Measurements from ENCODE around the gene B3GNT2. TPM values are rescaled to one million over a fixed set of nuclear protein-coding genes. Genes with fewer than 3 reads are reported as not detected.
"Not testable (repeated sequence)": the region's sequence is repeated elsewhere in the genome, so short reads cannot be mapped to it uniquely, and the experiment has no call there.

The B3GNT2 gene
- total RNA-seq, 1 donor from 2014 or later: 44.2 TPM

- no peak for DNase-seq (ENCODE audit: low read depth)
Observed at GRCh38 chr2:62185475-62186155, 10.3 kb upstream of the B3GNT2 start.

DNA sequence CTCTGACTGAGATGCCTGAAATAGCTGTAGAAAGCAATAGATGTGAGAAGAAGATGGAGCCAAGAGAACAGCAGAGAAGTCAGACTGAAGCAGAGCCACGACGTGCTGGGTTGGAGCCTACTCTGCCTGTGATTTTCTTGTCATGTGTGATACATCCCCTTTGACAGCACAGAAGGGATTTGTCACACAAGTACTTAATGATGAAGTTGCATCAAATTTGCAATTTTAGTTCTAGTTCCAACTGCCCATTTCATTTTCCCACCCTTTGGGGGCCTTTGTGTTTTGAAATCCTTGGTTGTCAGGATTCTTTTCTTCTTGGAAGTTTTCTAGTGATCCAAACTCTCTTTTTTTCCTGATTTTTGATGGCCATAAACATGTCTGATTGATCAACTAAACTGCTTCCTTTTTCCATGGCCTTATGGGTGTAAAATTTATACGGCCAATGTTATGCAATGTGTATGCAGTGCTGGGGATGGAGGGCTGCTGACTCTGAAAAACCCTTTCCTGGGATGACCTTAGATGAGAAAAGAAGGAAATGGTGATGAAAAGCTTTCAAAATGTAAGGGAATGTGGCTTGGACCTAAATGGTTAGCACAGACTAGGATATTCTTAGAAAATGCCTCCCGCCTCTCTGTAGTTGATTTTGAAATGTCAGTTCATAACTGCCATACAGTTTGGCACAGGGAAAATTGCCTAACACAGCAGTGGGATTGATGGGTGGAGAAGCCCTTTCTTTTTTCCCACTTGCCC, 9.6 kb upstream of the B3GNT2 start:
- DNase-seq (ENCODE audit: low read depth): no peak

DNA sequence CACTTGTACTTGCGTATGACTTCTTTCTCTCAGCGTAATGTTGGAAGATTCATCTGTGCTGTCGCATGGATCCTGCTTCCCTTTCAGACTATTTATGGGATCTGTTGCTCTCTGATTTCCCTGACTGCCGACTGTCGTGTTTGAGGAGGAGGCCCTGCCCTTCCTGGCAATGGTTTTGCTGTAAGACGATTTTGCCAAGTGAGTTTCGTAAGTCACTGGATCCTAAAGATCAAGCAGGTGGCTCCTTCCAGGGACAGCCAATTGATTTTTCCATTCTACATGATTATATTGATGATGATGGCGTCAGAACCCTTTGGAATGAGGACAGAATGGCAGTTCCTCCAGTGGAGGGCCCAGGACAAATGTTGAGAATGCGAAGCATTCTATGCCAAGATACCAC, 8.7 kb upstream of the B3GNT2 start:
- no peak for DNase-seq (ENCODE audit: low read depth)

DNA sequence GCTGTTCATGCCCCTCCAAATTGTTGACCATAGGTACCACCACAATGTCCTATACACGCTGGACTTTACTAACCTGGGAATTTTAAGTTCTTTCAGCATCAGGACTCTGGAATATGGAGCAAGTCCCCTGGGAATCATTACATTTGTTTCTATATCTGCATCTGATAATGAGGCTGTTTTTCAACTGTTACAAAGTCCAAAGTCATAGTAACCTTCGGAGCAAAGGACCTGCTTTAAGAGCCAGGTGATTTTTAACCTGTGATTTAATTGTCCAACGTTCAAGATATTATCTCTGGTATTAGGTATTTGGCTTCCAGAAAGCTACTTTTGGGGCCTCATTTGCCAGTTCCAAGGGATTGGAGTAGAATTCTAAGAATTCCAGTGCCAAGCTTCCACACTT, 7.5 kb upstream of the B3GNT2 start:
- no peak for DNase-seq (ENCODE audit: low read depth)

- DNase-seq (ENCODE audit: low read depth): no peak
Observed at GRCh38 chr2:62189196-62189595, 6.7 kb upstream of the B3GNT2 start.

DNA sequence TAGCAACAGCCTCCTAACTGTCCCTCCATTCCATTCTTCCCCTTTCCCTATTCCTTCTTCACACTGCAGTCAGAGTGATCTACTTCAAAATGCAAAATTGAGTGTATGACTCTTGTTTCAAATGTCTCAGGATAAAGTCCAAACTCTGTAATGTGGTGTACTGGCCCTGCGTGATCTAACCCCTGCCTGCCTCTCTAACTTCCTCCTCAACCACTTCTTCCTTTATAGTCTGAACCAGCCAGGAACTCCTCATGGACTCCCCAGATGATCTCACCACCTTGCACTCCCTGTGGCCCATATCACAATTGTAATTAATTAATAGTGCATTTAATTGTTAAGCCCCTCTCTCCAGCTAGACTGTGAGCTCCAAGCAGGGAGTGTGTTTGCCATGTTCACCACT, 3.1 kb upstream of the B3GNT2 start:
- DNase-seq (ENCODE audit: low read depth): no peak

GRCh38 chr2:62194558-62195420, 1.1 kb upstream of the B3GNT2 start:
- DNase-seq (ENCODE audit: low read depth): no peak

GRCh38 chr2:62196278-62196901, 475 bp downstream of the B3GNT2 start:
- DNase-seq (ENCODE audit: low read depth): no peak

DNA sequence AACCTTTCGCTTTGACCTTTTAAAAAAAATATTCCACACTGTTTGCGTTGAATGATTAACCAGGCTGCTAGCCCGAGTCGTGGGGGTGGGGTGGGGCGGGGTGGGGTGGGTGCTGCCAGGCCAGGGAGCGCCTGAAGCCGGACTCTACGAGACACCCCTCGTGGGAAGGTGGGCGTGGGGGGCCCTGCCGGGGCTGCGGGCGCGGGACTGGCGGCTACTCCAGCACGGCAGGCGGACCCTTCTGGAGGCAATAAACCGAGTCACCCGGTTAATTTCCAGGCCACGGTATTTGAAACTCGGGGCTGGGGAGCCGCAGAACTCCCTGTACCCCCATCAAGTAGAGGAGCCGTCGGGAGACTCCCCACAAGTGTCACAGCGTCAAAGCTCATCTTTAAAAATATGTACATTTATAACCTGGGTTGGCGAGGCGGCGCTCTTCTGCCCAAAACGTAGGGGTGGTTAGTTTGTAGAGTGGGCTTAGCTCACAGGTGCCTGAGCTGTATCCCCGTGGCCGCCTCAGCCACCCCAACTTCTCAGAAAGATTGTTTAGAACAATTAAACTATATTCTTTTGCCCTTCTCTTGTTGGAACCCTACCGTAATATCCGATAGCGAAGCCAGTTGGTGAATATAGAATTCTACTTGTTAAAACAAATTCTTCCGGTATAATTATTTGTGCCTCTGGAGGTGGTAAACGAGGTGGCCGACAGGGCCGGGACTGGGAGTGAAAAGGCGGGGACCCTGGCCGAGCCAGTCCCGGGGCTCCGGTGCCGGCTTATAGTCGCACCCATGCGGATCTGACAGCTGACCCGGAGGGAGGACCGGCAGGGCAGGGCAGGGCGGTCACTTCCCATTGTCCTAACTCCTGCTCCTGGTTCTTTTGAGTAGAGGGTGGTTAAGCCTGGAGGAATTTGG, 1.4 kb downstream of the B3GNT2 start:
- DNase-seq (ENCODE audit: low read depth): no peak

GRCh38 chr2:62197925-62198633, 2.2 kb downstream of the B3GNT2 start:
- no peak for DNase-seq (ENCODE audit: low read depth)

DNA sequence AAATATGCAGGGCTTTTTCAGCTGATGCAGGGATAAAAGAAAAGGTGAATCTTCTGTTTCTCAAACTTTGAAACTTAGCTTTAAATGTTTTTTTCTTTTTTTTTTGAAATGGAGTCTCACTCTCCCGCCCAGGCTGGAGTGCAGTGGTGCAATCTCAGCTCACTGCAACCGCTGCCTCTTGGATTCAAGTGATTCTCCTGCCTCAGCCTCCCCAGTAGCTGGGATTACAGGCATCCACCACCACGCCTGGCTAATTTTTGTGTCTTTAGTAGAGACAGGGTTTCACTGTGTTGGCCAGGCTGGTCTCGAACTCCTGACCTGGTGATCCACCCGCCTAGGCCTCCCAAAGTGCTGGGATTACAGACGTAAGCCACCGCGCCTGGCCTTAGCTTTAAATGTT, 2.9 kb downstream of the B3GNT2 start:
- DNase-seq (ENCODE audit: low read depth): not testable (repeated sequence)

DNA sequence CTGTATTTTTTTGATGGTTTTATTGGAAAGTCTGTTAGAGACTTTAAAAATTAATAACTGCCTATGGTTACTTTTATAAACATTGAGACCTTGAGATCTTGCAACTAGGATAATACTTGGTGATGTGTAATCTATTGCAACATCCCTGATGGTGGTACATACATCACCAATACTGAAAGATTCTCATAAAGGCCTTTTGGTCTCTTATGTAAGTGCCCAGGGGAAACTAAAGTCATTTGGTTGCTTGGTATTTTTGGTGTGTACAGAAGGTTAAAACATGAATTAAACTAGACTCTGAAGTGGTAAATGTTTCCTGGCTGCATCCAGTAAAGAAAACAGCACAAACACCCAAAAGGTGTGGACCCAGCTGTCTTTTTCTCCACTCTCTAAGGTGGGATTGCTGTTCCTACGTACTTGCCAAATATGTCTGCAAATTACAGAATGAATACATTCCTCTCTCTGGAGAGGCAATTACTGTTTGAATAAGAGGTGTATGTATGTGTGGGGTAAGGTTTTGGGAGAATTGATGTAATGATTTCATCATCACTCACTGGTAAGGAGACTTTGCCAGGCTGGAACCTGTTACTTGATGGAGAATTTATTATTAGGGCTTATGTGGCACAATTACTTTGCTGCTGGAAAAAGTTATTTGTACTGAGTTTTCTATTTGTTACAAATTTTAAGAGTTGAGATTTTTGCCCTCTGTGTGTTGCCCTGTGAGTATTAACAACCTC, 3.6 kb downstream of the B3GNT2 start:
- no peak for DNase-seq (ENCODE audit: low read depth)

- no peak for DNase-seq (ENCODE audit: low read depth)
Observed at GRCh38 chr2:62200291-62200841, 4.5 kb downstream of the B3GNT2 start.

DNA sequence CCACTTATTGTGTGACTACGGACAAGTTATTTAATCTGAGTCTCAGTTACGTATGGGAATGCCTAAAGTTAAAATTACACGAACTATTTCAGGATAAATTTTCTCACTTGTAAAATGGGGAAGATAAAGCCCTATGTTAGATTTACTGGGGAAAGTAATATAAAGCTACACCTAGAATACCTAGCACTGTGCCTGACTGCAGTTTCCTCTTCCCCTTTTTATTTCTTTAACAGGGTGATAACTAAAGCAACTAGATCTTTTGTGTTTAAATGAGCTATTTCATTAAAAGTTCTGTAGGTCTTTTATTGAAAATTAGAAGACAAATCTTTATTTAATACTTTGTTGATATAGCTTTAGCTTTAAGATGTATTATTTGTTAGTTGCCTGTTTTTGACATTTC, 5.0 kb downstream of the B3GNT2 start:
- DNase-seq (ENCODE audit: low read depth): no peak

DNA sequence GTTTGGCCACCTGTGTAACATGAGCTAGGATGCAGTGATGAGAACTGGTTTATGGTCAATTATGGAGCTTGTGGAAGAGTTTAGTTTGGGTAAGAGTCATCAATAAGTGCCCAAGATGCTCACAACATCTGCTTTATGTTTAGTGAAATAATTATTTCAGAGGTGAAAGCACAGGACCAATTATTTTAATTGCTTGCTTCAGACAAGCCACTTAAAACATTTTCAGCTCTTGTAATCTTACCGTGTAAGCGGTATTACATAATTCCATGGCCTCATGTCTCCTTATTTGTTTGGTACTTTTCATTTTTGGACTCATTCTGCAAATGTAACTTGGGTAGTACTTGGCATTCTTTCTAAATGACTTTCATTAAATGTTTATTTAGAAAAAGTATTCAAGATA, 5.4 kb downstream of the B3GNT2 start:
- no peak for DNase-seq (ENCODE audit: low read depth)

DNA sequence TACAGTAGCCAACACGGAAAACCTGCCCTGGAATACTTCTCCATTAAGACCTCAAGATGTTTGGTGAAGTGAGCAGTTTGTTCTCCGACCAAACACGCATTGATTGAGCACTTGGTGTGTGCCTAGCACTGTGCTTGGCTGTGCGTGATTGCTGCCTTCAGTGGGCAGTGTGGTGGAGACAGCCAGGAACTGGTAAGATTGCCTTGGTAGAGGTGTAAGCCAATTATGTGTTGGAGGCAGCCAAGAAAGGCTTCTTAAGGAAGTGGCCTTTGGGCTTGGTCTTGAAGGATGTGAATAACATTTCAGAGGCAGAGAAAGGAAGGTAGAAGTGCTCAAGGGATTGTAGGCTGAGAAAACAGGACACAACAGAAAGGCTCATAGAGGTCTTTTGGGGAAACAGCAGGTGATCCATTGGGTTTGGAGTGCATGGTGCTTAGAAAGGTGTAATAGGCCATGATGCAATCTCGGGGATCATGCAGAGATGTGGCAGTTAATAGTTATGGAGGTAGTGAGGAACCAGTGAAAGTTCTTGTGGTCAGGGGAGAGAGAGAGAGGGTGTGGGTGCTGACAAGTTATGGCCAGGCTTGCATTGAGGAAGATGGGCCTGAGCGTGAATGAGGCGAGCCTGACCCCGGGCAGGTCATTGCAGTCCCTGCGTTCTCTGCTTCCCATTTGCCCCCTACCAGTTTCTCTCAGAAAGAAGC, 6.3 kb downstream of the B3GNT2 start:
- DNase-seq (ENCODE audit: low read depth): no peak

DNA sequence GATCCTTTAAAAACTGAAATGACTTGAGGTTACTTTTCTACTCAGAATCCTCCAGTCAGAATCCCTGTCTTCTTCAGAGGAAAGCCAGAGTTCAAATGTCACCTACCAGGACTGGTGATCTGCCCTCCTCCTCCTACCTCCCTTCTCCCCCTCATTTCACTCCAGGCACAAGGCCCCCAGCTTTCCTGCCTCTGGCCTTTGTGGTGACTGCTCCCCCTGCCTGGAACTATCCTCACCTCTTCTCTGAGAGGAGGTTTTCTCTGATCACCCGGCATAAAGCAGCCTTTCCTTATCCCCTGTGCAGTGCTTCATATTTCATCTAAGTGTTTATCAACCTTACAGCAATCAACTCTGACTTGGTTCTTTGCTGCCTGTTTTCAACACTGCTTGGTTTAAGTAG, 6.8 kb downstream of the B3GNT2 start:
- no peak for DNase-seq (ENCODE audit: low read depth)

- no peak for DNase-seq (ENCODE audit: low read depth)
Observed at GRCh38 chr2:62203459-62203858, 7.5 kb downstream of the B3GNT2 start.

- DNase-seq (ENCODE audit: low read depth): no peak
Observed at GRCh38 chr2:62204998-62205496, 9.1 kb downstream of the B3GNT2 start.

All from renal cortical epithelial cell (primary cell).